Vagina (tissue), 2 donors: Measurements from ENCODE around the gene C9orf78. TPM values are rescaled to one million over a fixed set of nuclear protein-coding genes. Genes with fewer than 3 reads are reported as not detected.

Experiments
- DNase-seq, 2 donors: peaks; one replicate each; pipeline ENCODE4 v3.0.0-alpha.2; 2017; ENCODE audit errors: extremely low spot score in 2 of 2
- H3K27ac ChIP-seq: fragments of 200-600 bp; sonication (generic); one replicate; pipeline ENCODE4 v1.5.1; 2019
- H3K27me3 ChIP-seq: fragments of 200-600 bp; sonication (generic); one replicate; pipeline ENCODE4 v1.5.1; 2019
- H3K36me3 ChIP-seq, 2 donors: fragments of 200-600 bp; sonication (generic); one replicate each; pipeline ENCODE4 v1.5.1; 2017 to 2019
- H3K4me1 ChIP-seq: fragments of 200-600 bp; sonication (generic); one replicate; pipeline ENCODE4 v1.5.1; 2019
- H3K4me3 ChIP-seq, 2 donors: fragments of 200-600 bp; sonication (generic); 1 replicate in 1 of 2; 2 replicates in 1 of 2; pipeline ENCODE4 v1.5.1; 2016 to 2019
- H3K9me3 ChIP-seq: fragments of 200-600 bp; sonication (generic); one replicate; pipeline ENCODE4 v1.5.1; 2019
- POLR2A ChIP-seq, 2 donors: fragments of 450-650 bp; IDR thresholded peaks; one replicate each; pipeline ENCODE4 v1.6.1; 2017; ENCODE audit warnings: antibody characterized with exemption in 2 of 2, mild to moderate bottlenecking in 2 of 2, moderate library complexity in 2 of 2
- POLR2AphosphoS5 ChIP-seq, 2 donors: sonication (generic); formaldehyde crosslinking; IDR thresholded peaks; one replicate each; pipeline ENCODE4 v1.9.0; 2017; ENCODE audit warnings: antibody characterized with exemption in 2 of 2, mild to moderate bottlenecking in 2 of 2, low read depth in 1 of 2; ENCODE audit not compliant: insufficient read depth in 1 of 2
- intact Hi-C: fragments of 100-400 bp; cut with DNase I; formaldehyde crosslinking; loops from one replicate; pipeline ENCODE4 v1.15.1; 2023
- total RNA-seq: library from RNA; depleted of rRNA; stranded (reverse); fragments of >200 nt; gene quantifications from one replicate; pipeline ENCODE4 v1.2.3, GENCODE V29; 2016
- TF ChIP-seq, protein P1 (sequence below), 3 experiments: fragments of 450-650 bp in 2 of 3; fragments of 200-600 bp in 1 of 3; sonication (generic) in 1 of 3; IDR thresholded peaks; one replicate each; pipeline ENCODE4 v1.5.1; 2017 to 2019; ENCODE audit warnings: antibody characterized with exemption in 3 of 3, mild to moderate bottlenecking in 2 of 3, moderate library complexity in 2 of 3

C9orf78 gene
- total RNA-seq, 1 donor from 2014 or later, result 36.6 TPM

DNA sequence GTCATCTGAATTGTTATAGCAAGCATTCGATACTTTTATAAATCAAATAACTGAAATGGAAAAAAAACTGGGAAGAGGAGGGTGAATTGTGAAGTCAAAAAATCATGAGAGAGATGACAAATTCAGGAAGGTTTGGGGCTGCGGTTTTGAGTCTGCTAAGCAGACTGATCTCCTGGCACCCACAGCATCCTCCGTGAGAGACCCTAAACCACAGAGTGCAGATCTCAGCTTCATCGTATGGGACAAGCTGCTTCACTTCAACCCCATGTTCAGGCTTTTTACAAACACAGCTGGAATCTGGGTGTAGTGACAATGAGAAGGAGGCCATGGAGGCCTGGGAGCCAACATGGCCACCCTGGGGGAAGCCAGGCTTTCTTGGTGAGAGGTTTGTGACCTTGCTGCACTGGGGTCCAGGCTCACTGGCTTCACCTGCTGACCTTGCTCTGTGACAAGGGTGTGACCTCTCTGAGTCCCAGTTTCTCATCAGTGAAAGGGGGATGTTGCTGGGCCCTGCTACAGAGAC lies 19.6 kb upstream of the C9orf78 start:
- intact Hi-C loops, result no loop called here

DNA sequence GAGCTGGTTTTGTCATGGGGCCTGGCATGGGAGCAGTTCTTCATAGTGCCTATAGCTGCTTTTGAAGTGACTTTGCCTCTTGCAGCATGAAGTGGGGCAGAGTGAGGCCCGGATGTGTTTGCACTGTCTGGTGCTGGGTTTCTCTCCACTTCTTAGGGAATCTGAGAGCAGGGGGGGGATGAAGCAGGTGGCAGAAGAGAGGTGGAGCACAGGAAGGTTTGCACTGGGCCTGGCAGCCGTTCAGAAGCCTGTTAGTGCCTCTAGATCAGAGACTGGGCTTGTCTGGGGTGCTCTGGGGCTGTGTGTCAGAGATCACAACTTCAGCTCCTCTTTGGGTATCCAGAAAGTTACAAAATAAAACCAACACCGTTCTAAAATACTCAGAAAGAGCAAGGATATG lies 18.5 kb upstream of the C9orf78 start:
- no peak for DNase-seq
- H3K27ac ChIP-seq, result no peak overlapping the region

More for the DNA sequence above, 19.6 kb upstream of the C9orf78 start:
- TF ChIP-seq POLR2A (IDR thresholded peaks at IDR 0.05), result no peak
- TF ChIP-seq, protein P1, sequence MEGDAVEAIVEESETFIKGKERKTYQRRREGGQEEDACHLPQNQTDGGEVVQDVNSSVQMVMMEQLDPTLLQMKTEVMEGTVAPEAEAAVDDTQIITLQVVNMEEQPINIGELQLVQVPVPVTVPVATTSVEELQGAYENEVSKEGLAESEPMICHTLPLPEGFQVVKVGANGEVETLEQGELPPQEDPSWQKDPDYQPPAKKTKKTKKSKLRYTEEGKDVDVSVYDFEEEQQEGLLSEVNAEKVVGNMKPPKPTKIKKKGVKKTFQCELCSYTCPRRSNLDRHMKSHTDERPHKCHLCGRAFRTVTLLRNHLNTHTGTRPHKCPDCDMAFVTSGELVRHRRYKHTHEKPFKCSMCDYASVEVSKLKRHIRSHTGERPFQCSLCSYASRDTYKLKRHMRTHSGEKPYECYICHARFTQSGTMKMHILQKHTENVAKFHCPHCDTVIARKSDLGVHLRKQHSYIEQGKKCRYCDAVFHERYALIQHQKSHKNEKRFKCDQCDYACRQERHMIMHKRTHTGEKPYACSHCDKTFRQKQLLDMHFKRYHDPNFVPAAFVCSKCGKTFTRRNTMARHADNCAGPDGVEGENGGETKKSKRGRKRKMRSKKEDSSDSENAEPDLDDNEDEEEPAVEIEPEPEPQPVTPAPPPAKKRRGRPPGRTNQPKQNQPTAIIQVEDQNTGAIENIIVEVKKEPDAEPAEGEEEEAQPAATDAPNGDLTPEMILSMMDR (IDR thresholded peaks at IDR 0.05), result no peak
- TF ChIP-seq POLR2AphosphoS5 (IDR thresholded peaks at IDR 0.05; ENCODE audit: insufficient read depth in 1 of 2, low read depth in 1 of 2), result no peak
- Histone ChIP-seq H3K9me3 (no peaks in the 10 kb centered on the region), H3K27ac (no peak overlapping the region), H3K4me1 (no peaks in the 10 kb centered on the region), H3K27me3 (no peaks in the 10 kb centered on the region), H3K36me3 (peaks cover 0 to 40% of the 10 kb centered on the region in 2 donors), H3K4me3 (no peak overlapping the region)
- DNase-seq, result no peak

DNA sequence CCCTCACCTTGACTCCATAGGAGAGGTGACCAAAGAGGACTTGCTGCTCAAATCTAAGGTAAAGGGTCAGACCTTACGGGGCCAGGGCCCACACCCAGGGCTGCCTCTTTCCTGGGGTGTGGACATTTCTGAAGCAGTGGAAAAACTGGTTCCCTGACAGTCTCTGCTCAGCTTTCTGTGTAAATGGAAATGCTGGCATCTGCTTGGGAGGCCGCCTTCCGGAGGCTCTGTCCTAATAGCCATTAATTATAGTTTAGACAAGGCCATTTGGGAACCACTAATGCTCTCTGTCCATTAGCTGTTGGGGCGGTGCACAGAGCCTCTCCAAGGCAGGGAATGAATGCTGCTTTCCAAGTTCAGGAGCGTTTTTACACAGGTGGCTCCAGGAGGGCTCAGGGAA lies 17.5 kb upstream of the C9orf78 start:
- Histone ChIP-seq H3K36me3 (peaks cover 0 to 27% of the 10 kb centered on the region in 2 donors), H3K9me3 (no peaks in the 10 kb centered on the region), H3K27me3 (no peaks in the 10 kb centered on the region), H3K4me3 (no peak overlapping the region), H3K4me1 (peaks cover 8% of the 10 kb centered on the region), H3K27ac (no peak overlapping the region)
- intact Hi-C loops, result no loop called here
- DNase-seq, result no peak
- TF ChIP-seq, protein P1 (IDR thresholded peaks at IDR 0.05), result no peak
- peak in 1 of 2 donors; percentile 19 for TF ChIP-seq POLR2AphosphoS5 (IDR thresholded peaks at IDR 0.05; ENCODE audit: insufficient read depth in 1 of 2, low read depth in 1 of 2)

More for the DNA sequence above, 18.5 kb upstream of the C9orf78 start:
- H3K36me3 ChIP-seq, result peaks cover 0 to 36% of the 10 kb centered on the region in 2 donors
- H3K4me3 ChIP-seq, result no peak overlapping the region
- no peaks in the 10 kb centered on the region for H3K27me3 ChIP-seq
- H3K4me1 ChIP-seq, result no peaks in the 10 kb centered on the region
- intact Hi-C loops, result no loop called here
- no peaks in the 10 kb centered on the region for H3K9me3 ChIP-seq
- TF ChIP-seq POLR2AphosphoS5 (IDR thresholded peaks at IDR 0.05; ENCODE audit: insufficient read depth in 1 of 2, low read depth in 1 of 2), result no peak
- TF ChIP-seq, protein P1 (IDR thresholded peaks at IDR 0.05), result no peak
- no peak for TF ChIP-seq POLR2A (IDR thresholded peaks at IDR 0.05)

DNA sequence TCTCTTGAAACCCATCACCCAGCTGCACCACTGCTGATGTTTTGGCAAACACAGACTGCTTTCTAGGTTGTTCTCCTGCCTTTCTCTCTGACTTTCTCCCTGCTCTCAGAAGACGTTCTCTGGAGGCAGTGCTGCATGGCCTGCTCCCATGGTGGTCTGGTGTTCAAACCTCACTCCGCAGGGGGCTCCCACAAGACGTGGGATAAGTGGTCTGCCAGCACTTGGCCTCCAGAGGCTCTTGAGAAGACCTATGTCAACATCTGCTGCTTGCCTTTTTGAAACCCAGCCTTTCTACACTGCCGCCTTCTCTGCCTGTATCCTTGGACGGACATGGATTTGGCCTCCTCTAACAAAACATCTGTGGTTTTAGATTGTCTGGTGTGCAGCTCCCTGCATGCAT lies 16.7 kb upstream of the C9orf78 start:
- no peak for DNase-seq
- intact Hi-C loops, result no loop called here
- no peaks in the 10 kb centered on the region for H3K27me3 ChIP-seq
- H3K4me1 ChIP-seq, result peaks cover 16% of the 10 kb centered on the region
- TF ChIP-seq POLR2A (IDR thresholded peaks at IDR 0.05), result no peak
- no peak for TF ChIP-seq POLR2AphosphoS5 (IDR thresholded peaks at IDR 0.05; ENCODE audit: insufficient read depth in 1 of 2, low read depth in 1 of 2)
- TF ChIP-seq, protein P1 (IDR thresholded peaks at IDR 0.05), result no peak
- peaks cover 0 to 21% of the 10 kb centered on the region in 2 donors for H3K36me3 ChIP-seq
- H3K4me3 ChIP-seq, result no peak overlapping the region
- no peaks in the 10 kb centered on the region for H3K9me3 ChIP-seq
- no peak overlapping the region for H3K27ac ChIP-seq

DNA sequence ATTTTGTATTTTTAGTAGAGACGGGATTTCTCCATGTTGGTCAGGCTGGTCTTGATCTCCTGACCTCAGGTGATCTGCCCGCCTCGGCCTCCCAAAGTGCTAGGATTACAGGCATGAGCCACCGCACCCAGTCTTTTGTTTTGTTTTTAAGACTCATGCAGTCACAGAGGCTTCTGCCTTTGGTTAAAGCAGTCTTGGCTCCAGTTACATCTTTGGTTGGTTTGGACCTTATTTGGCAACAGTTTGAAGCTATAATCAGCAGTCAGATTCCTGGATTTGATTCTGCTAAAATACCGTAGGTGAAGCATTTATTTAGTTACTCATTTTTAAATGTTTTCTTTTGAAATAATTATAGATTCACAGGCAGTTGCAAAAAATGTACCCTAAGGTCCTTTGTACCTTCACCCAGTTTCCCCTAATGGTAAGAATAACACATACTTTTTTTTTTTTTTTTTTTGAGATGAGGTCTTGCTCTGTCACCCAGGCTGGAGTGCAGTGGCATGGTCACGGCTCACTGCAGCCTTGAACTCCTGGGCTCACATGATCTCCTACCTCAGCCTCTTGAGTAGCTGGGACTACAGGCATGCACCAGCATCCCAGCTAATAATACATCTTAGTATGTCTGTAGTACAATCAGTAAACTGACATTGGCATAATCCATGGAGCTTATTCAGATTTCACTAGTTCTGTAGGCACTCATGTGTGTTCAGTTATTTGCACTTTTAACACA lies 15.9 kb upstream of the C9orf78 start:
- no peak for DNase-seq
- no peak overlapping the region for H3K27ac ChIP-seq
- H3K4me1 ChIP-seq, result peaks cover 19% of the 10 kb centered on the region
- TF ChIP-seq, protein P1 (IDR thresholded peaks at IDR 0.05), result no peak
- TF ChIP-seq POLR2AphosphoS5 (IDR thresholded peaks at IDR 0.05; ENCODE audit: insufficient read depth in 1 of 2, low read depth in 1 of 2), result no peak
- intact Hi-C loops, result no loop called here
- no peaks in the 10 kb centered on the region for H3K9me3 ChIP-seq
- peaks cover 0 to 21% of the 10 kb centered on the region in 2 donors for H3K36me3 ChIP-seq
- no peaks in the 10 kb centered on the region for H3K27me3 ChIP-seq
- H3K4me3 ChIP-seq, result no peak overlapping the region
